SK-N-SH (cell line): Measurements from ENCODE around the gene OR51V1.
"Not testable (repeated sequence)": the region's sequence is repeated elsewhere in the genome, so short reads cannot be mapped to it uniquely, and the experiment has no call there.

Experiments used
- JUND ChIP-seq: IDR thresholded peaks from 2 replicates; pipeline ENCODE4 v1.4.0; 2012
- POLR2AphosphoS5 ChIP-seq: IDR thresholded peaks from 2 replicates; pipeline ENCODE4 v1.6.1; 2012; ENCODE audit warnings: low read depth, low read length
- TF ChIP-seq, protein P1 (sequence below): IDR thresholded peaks from 2 replicates; pipeline ENCODE4 v1.6.1; 2012; ENCODE audit warnings: mild to moderate bottlenecking, low read depth, low read length, moderate library complexity
- TF ChIP-seq, protein P2 (sequence below): fragments of 200-600 bp; sonication (generic); IDR thresholded peaks from 2 replicates; pipeline ENCODE4 v1.6.1; 2017; ENCODE audit warnings: antibody characterized with exemption, mild to moderate bottlenecking, moderate library complexity

DNA sequence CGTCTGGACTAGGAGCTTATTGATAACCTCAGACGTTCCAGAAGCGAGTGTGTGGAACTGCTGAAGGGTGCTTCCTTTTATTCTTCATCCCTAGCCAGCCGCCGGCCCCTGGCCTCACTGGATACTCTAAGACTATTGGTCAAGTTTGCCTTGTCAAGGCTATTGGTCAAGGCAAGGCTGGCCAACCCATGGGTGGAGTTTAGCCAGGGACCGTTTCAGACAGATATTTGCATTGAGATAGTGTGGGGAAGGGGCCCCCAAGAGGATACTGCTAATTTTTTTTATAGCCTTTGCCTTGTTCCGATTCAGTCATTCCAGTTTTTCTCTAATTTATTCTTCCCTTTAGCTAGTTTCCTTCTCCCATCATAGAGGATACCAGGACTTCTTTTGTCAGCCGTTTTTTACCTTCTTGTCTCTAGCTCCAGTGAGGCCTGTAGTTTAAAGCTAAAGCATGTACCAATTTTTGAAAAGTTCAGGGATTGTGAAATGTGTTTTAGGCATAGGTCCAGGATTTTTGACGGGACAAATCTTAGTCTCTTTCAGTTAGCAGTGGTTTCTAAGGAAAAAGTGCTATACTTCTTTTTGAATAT lies 49.4 kb upstream of the OR51V1 start, which contains the start of gene HBG1:
- TF ChIP-seq POLR2AphosphoS5, JUND: not testable (repeated sequence)
- TF ChIP-seq, protein P1, sequence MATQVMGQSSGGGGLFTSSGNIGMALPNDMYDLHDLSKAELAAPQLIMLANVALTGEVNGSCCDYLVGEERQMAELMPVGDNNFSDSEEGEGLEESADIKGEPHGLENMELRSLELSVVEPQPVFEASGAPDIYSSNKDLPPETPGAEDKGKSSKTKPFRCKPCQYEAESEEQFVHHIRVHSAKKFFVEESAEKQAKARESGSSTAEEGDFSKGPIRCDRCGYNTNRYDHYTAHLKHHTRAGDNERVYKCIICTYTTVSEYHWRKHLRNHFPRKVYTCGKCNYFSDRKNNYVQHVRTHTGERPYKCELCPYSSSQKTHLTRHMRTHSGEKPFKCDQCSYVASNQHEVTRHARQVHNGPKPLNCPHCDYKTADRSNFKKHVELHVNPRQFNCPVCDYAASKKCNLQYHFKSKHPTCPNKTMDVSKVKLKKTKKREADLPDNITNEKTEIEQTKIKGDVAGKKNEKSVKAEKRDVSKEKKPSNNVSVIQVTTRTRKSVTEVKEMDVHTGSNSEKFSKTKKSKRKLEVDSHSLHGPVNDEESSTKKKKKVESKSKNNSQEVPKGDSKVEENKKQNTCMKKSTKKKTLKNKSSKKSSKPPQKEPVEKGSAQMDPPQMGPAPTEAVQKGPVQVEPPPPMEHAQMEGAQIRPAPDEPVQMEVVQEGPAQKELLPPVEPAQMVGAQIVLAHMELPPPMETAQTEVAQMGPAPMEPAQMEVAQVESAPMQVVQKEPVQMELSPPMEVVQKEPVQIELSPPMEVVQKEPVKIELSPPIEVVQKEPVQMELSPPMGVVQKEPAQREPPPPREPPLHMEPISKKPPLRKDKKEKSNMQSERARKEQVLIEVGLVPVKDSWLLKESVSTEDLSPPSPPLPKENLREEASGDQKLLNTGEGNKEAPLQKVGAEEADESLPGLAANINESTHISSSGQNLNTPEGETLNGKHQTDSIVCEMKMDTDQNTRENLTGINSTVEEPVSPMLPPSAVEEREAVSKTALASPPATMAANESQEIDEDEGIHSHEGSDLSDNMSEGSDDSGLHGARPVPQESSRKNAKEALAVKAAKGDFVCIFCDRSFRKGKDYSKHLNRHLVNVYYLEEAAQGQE: not testable (repeated sequence)
- TF ChIP-seq, protein P2, sequence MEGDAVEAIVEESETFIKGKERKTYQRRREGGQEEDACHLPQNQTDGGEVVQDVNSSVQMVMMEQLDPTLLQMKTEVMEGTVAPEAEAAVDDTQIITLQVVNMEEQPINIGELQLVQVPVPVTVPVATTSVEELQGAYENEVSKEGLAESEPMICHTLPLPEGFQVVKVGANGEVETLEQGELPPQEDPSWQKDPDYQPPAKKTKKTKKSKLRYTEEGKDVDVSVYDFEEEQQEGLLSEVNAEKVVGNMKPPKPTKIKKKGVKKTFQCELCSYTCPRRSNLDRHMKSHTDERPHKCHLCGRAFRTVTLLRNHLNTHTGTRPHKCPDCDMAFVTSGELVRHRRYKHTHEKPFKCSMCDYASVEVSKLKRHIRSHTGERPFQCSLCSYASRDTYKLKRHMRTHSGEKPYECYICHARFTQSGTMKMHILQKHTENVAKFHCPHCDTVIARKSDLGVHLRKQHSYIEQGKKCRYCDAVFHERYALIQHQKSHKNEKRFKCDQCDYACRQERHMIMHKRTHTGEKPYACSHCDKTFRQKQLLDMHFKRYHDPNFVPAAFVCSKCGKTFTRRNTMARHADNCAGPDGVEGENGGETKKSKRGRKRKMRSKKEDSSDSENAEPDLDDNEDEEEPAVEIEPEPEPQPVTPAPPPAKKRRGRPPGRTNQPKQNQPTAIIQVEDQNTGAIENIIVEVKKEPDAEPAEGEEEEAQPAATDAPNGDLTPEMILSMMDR: not testable (repeated sequence)
